ENCODE measurements around the gene APC. TPM values are rescaled to one million over a fixed set of nuclear protein-coding genes. Genes with fewer than 3 reads are reported as not detected.

APC gene
- total and polyA plus RNA-seq, 2 of the 13 experiments (the other 11 are each of a cell fraction or from before 2014, with no cell fraction given): 6.1 to 19.0 TPM

DNA sequence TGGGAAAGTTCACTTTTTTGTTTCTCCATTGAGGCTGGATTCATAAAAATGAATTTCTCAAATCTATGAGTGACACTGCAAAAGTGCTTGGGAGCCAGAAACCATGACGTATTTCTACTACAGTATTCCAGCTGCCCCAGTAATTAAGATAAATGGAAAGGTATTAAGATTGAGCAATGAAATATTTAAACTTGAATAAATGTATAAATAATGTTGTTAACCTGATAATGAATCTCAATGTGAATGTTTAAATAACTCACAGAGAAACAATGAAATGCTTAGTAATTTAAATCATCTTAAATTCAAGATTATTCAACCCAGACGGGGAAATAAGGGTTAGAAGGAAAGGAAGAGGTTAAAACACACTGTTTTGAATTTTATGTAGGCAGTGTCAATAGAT lies 112.2 kb downstream of the APC start (continued):
- TF ChIP-seq ZNF646 (CRISPR knock-in tag; IDR thresholded peaks at IDR 0.05) (no peak), ZZZ3 (CRISPR knock-in tag; IDR thresholded peaks at IDR 0.05; ENCODE audit: borderline replicate concordance) (no peak), CHD2 (IDR thresholded peaks at IDR 0.05; ENCODE audit: low read depth, low read length) (no peak), PPARG (CRISPR knock-in tag; conservative IDR thresholded peaks at IDR 0.05) (no peak), HOXD1 (CRISPR knock-in tag; IDR thresholded peaks at IDR 0.05) (no peak), FOXC1 (CRISPR knock-in tag; IDR thresholded peaks at IDR 0.05; ENCODE audit: borderline replicate concordance) (no peak), ZNF367 (CRISPR knock-in tag; IDR thresholded peaks at IDR 0.05; ENCODE audit: borderline replicate concordance) (no peak)

DNA sequence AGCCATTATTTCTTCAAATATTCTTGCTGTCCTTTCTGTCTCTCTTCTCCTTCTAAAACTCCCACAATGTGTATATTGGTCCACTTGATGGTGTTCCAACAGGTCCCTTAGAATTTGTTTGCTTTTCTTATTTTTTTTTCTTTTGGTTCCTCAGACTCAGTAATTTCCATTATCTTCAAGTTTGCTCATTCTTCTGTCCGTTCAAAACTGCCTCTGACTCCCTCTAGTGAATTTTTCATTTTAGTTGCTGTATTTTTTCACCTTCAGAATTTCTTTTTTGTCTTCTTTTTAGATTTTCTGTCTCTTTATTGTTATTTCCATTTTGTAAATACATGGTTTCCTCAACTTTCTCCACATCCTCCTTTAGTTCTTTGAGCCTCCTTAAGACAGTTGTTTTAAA lies 117.0 kb downstream of the APC start:
- H3K27me3 ChIP-seq (ENCODE audit: control insufficient read depth in 1 of 2, insufficient read depth in 2 of 2, low read length in 2 of 2): no peaks in the 10 kb centered on the region
- peak; percentile 95 for TF ChIP-seq ZNF160 (CRISPR knock-in tag; IDR thresholded peaks at IDR 0.05)
- TF ChIP-seq PCBP1 (IDR thresholded peaks at IDR 0.05; ENCODE audit: borderline replicate concordance, low read depth, low read length): no peak
- no peak overlapping the region for H2AFZ ChIP-seq (ENCODE audit: low read length)
- BruUV-seq (replicated peaks): no TSS peak
- no peaks in the 10 kb centered on the region for H3K36me3 ChIP-seq (replicated peaks in 1 of 2; ENCODE audit: control insufficient read depth in 1 of 2, insufficient read depth in 2 of 2, low read length in 2 of 2)
- POLR2A ChIA-PET: no interaction called here
- 7% methylated on average over 1 of the region's 1 CpG for WGBS (ENCODE audit: low lambda C conversion rate)
- peaks cover 11% of the 10 kb centered on the region; the same call in 1 of the 2 replicates for H3K9me3 ChIP-seq (ENCODE audit: low read length)
- CTCF ChIA-PET (ENCODE audit: low intra/inter-chr PET ratio, low total read pairs): no interaction called here
- H3K79me2 ChIP-seq (ENCODE audit: insufficient read depth, low read length): no peaks in the 10 kb centered on the region
- in situ Hi-C loops (cut with HindIII; ENCODE audit: extremely low pct_ligation_motif_present, low pct_unique_long_range_greater_than_20kb) (no loop called here), intact Hi-C loops (cut with micrococcal nuclease; ENCODE audit: unreplicated experiment) (no loop called here)
- H3K4me2 ChIP-seq (ENCODE audit: low read depth, low read length): no peak overlapping the region
- DNase-seq (ENCODE audit: low spot score) (no peak), ATAC-seq (no peak), FAIRE-seq (no peak)
- no peaks in the 10 kb centered on the region for H4K20me1 ChIP-seq (ENCODE audit: insufficient read depth, low read length)
- H3K27ac ChIP-seq (ENCODE audit: extremely low read length, insufficient read depth, low read length): no peak overlapping the region
- H3K9ac ChIP-seq (ENCODE audit: insufficient read depth, low read depth, low read length): no peak overlapping the region
- peaks cover 7% of the 10 kb centered on the region for H3K4me1 ChIP-seq (ENCODE audit: insufficient read depth, low read length)
- no peak overlapping the region for H3K4me3 ChIP-seq (replicated peaks in 1 of 3; ENCODE audit: insufficient read depth in 1 of 3, low read depth in 2 of 3, low read length in 3 of 3)
